Measurements from ENCODE around the gene TIFAB. TPM values are rescaled to one million over a fixed set of nuclear protein-coding genes. Genes with fewer than 3 reads are reported as not detected.

The TIFAB gene
- total RNA-seq, 1 experiment from 2014 or later, result not detected

DNA sequence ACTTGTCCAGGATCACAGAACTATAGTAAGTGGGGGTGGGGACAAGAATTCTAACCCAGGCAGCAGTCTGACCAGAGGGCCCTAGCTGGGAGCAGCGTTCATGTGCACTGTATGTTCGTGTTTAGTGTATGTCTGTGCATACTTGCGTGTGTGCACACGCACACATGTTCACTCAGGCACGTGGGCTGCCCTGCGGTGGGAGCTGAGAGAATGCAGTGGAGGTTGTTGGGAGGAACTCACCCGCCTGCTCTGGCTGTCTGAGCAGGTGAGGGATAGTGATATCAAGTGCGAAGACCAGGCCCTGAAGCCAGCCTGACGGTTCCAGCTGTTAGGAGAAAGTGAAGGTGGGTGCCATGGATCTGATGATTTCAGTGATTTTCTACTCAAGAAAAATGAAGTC, 5.9 kb downstream of the TIFAB start:
- RAD21 ChIA-PET (ENCODE audit: low non-redundant PET in 1 of 2, low total read pairs in 2 of 2, uncharacterized antibody in 2 of 2, unreplicated experiment in 2 of 2), result no interaction called here
- no TSS peak for BruUV-seq (replicated peaks)

More for the DNA sequence above, 5.9 kb downstream of the TIFAB start:
- TF ChIP-seq CBX3 (IDR thresholded peaks at IDR 0.05; ENCODE audit: low read depth), result no peak
- no peak for TF ChIP-seq SIN3A (IDR thresholded peaks at IDR 0.05; ENCODE audit: low read depth)
- TF ChIP-seq RAD21 (IDR thresholded peaks at IDR 0.05; ENCODE audit: low read depth), result no peak
- TF ChIP-seq ZNF274 (IDR thresholded peaks at IDR 0.05; ENCODE audit: low read depth, low read length), result no peak
- no peak for TF ChIP-seq CEBPB (IDR thresholded peaks at IDR 0.05; ENCODE audit: low read depth)
- no peak for TF ChIP-seq EGR1 (IDR thresholded peaks at IDR 0.05; ENCODE audit: low read depth)
- TF ChIP-seq, protein P1, sequence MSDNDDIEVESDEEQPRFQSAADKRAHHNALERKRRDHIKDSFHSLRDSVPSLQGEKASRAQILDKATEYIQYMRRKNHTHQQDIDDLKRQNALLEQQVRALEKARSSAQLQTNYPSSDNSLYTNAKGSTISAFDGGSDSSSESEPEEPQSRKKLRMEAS (IDR thresholded peaks at IDR 0.05), result no peak
- TF ChIP-seq, protein P2, sequence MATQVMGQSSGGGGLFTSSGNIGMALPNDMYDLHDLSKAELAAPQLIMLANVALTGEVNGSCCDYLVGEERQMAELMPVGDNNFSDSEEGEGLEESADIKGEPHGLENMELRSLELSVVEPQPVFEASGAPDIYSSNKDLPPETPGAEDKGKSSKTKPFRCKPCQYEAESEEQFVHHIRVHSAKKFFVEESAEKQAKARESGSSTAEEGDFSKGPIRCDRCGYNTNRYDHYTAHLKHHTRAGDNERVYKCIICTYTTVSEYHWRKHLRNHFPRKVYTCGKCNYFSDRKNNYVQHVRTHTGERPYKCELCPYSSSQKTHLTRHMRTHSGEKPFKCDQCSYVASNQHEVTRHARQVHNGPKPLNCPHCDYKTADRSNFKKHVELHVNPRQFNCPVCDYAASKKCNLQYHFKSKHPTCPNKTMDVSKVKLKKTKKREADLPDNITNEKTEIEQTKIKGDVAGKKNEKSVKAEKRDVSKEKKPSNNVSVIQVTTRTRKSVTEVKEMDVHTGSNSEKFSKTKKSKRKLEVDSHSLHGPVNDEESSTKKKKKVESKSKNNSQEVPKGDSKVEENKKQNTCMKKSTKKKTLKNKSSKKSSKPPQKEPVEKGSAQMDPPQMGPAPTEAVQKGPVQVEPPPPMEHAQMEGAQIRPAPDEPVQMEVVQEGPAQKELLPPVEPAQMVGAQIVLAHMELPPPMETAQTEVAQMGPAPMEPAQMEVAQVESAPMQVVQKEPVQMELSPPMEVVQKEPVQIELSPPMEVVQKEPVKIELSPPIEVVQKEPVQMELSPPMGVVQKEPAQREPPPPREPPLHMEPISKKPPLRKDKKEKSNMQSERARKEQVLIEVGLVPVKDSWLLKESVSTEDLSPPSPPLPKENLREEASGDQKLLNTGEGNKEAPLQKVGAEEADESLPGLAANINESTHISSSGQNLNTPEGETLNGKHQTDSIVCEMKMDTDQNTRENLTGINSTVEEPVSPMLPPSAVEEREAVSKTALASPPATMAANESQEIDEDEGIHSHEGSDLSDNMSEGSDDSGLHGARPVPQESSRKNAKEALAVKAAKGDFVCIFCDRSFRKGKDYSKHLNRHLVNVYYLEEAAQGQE (IDR thresholded peaks at IDR 0.05; ENCODE audit: low read depth), result no peak
- TF ChIP-seq ZFX (IDR thresholded peaks at IDR 0.05), result no peak
- TF ChIP-seq POLR2AphosphoS5 (IDR thresholded peaks at IDR 0.05; ENCODE audit: low read depth, low read length), result no peak
- TF ChIP-seq, protein P3, sequence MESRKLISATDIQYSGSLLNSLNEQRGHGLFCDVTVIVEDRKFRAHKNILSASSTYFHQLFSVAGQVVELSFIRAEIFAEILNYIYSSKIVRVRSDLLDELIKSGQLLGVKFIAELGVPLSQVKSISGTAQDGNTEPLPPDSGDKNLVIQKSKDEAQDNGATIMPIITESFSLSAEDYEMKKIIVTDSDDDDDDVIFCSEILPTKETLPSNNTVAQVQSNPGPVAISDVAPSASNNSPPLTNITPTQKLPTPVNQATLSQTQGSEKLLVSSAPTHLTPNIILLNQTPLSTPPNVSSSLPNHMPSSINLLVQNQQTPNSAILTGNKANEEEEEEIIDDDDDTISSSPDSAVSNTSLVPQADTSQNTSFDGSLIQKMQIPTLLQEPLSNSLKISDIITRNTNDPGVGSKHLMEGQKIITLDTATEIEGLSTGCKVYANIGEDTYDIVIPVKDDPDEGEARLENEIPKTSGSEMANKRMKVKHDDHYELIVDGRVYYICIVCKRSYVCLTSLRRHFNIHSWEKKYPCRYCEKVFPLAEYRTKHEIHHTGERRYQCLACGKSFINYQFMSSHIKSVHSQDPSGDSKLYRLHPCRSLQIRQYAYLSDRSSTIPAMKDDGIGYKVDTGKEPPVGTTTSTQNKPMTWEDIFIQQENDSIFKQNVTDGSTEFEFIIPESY (IDR thresholded peaks at IDR 0.05; ENCODE audit: extremely low read depth, insufficient replicate concordance, low read length), result no peak
- TF ChIP-seq, protein P4, sequence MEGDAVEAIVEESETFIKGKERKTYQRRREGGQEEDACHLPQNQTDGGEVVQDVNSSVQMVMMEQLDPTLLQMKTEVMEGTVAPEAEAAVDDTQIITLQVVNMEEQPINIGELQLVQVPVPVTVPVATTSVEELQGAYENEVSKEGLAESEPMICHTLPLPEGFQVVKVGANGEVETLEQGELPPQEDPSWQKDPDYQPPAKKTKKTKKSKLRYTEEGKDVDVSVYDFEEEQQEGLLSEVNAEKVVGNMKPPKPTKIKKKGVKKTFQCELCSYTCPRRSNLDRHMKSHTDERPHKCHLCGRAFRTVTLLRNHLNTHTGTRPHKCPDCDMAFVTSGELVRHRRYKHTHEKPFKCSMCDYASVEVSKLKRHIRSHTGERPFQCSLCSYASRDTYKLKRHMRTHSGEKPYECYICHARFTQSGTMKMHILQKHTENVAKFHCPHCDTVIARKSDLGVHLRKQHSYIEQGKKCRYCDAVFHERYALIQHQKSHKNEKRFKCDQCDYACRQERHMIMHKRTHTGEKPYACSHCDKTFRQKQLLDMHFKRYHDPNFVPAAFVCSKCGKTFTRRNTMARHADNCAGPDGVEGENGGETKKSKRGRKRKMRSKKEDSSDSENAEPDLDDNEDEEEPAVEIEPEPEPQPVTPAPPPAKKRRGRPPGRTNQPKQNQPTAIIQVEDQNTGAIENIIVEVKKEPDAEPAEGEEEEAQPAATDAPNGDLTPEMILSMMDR (IDR thresholded peaks at IDR 0.05 in 2 of 3, conservative IDR thresholded peaks at IDR 0.05 in 1 of 3; ENCODE audit: borderline replicate concordance in 1 of 3, insufficient read depth in 1 of 3, low read depth in 2 of 3, low read length in 2 of 3), result no peak
- TF ChIP-seq, protein P5, sequence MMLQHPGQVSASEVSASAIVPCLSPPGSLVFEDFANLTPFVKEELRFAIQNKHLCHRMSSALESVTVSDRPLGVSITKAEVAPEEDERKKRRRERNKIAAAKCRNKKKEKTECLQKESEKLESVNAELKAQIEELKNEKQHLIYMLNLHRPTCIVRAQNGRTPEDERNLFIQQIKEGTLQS (IDR thresholded peaks at IDR 0.05), result no peak
- TF ChIP-seq ELF1 (IDR thresholded peaks at IDR 0.05; ENCODE audit: borderline replicate concordance, low read depth), result no peak
- no peak for TF ChIP-seq TCF7L2 (IDR thresholded peaks at IDR 0.05; ENCODE audit: borderline replicate concordance, extremely low read depth, insufficient read depth, insufficient read length)
- TF ChIP-seq JUND (IDR thresholded peaks at IDR 0.05), result no peak
- TF ChIP-seq EZH2 (IDR thresholded peaks at IDR 0.05), result no peak
- ATAC-seq (no peak), DNase-seq (ENCODE audit: low read depth, low spot score) (no peak)
- H3K4me3 ChIP-seq (replicated peaks in 1 of 2; ENCODE audit: low read depth in 1 of 2, low read length in 2 of 2), result no peak overlapping the region
- intact Hi-C loops (cut with micrococcal nuclease), result no loop called here
- H3K9ac ChIP-seq (ENCODE audit: low read length), result no peak overlapping the region
- ChIA-PET CTCF (interaction anchor here (1.8 kb wide), 1 partner anchor 11 kb away, joined by 5 read pairs; no protein-coding TSS in a partner anchor), POLR2A (no interaction called here)
- H3K4me1 ChIP-seq (ENCODE audit: control insufficient read depth in 1 of 2, insufficient read depth in 2 of 2, low read length in 2 of 2), result no peaks in the 10 kb centered on the region
- H4K20me1 ChIP-seq (ENCODE audit: insufficient read depth), result no peaks in the 10 kb centered on the region
- no peak overlapping the region for H3K27ac ChIP-seq (ENCODE audit: low read depth, low read length)
- H3K4me2 ChIP-seq (ENCODE audit: low read length), result no peak overlapping the region
- H3K9me3 ChIP-seq (ENCODE audit: control insufficient read depth in 1 of 2, insufficient read depth in 1 of 2, low read depth in 1 of 2, low read length in 2 of 2), result no peaks in the 10 kb centered on the region
- no peaks in the 10 kb centered on the region; the same call in 1 of the 2 replicates for H3K27me3 ChIP-seq (ENCODE audit: insufficient read depth, low read length)
- H3K36me3 ChIP-seq (ENCODE audit: control insufficient read depth in 1 of 2, insufficient read depth in 2 of 2, low read length in 2 of 2), result no peaks in the 10 kb centered on the region
- no peaks in the 10 kb centered on the region for H3K79me2 ChIP-seq (ENCODE audit: insufficient read depth, low read length)
- no peak overlapping the region for H2AFZ ChIP-seq (ENCODE audit: low read depth, low read length, poor library complexity, severe bottlenecking)
- no peaks in the 10 kb centered on the region for H3K9me2 ChIP-seq (ENCODE audit: insufficient read depth)

Data from HCT116 (cell line).